ENCODE data around the gene AQP5. TPM values are rescaled to one million over a fixed set of nuclear protein-coding genes. Genes with fewer than 3 reads are reported as not detected.

The AQP5 gene
- total and polyA plus RNA-seq, 2 of the 8 experiments (the other 6 are each of a cell fraction or from before 2014, with no cell fraction given): 2.5 to 3.2 TPM

- Histone ChIP-seq H3K56ac (replicated peaks; ENCODE audit: insufficient read length, low read depth, low read length) (no peak overlapping the region), H3K4me2 (ENCODE audit: insufficient read depth in 1 of 2, low read depth in 2 of 2, low read length in 2 of 2) (no peak overlapping the region), H4K8ac (ENCODE audit: extremely low read depth, insufficient read depth, low read length) (no peak overlapping the region), H4K91ac (replicated peaks; ENCODE audit: insufficient read length, low read length) (peak overlapping the region; percentile 52), H3K4ac (replicated peaks; ENCODE audit: insufficient read length, low read depth, low read length) (peak overlapping the region; percentile 76), H3K9me3 (ENCODE audit: insufficient read depth in 2 of 2, low read depth in 1 of 2, low read length in 1 of 2) (no peaks in the 10 kb centered on the region), H3K79me2 (ENCODE audit: control insufficient read depth in 1 of 2, insufficient read depth in 2 of 2, low read length in 2 of 2) (no peaks in the 10 kb centered on the region), H4K20me1 (replicated peaks in 1 of 2; ENCODE audit: control insufficient read depth in 1 of 2, insufficient read depth in 2 of 2, low read length in 2 of 2) (no peaks in the 10 kb centered on the region), H3K27me3 (replicated peaks in 1 of 4; ENCODE audit: control insufficient read depth in 3 of 4, extremely low read depth in 1 of 4, insufficient read depth in 3 of 4, low read length in 3 of 4) (peaks cover 0 to 23% (median 19%) of the 10 kb centered on the region in 4 experiments; a peak in 6 of 7 replicates), H3K23ac (ENCODE audit: insufficient read length) (no peak overlapping the region), H3K14ac (ENCODE audit: insufficient read length) (no peak overlapping the region), H3K27ac (ENCODE audit: low read depth, low read length) (no peak overlapping the region), H2BK120ac (replicated peaks; ENCODE audit: low read depth, low read length) (no peak overlapping the region), H2BK20ac (ENCODE audit: low read length) (no peak overlapping the region), H2AK5ac (ENCODE audit: low read depth, low read length) (no peak overlapping the region), H2AFZ (ENCODE audit: low read length) (no peak overlapping the region), H2BK12ac (ENCODE audit: low read depth, low read length) (no peak overlapping the region), H2BK5ac (ENCODE audit: low read depth, low read length) (no peak overlapping the region), H3K4me1 (replicated peaks in 1 of 4; ENCODE audit: control insufficient read depth in 3 of 4, insufficient read depth in 4 of 4, low read length in 3 of 4) (peaks cover 0 to 8% (median 4%) of the 10 kb centered on the region in 4 experiments; a peak in 3 of 7 replicates), H3K36me3 (ENCODE audit: control insufficient read depth in 2 of 4, insufficient read depth in 4 of 4, low read length in 3 of 4) (no peaks in the 10 kb centered on the region), H4K5ac (ENCODE audit: insufficient read length, low read depth, low read length) (no peak overlapping the region), H3K18ac (ENCODE audit: extremely low read depth, low read length) (no peak overlapping the region), H3K79me1 (ENCODE audit: low read depth, low read length) (no peaks in the 10 kb centered on the region), H3K9ac (replicated peaks in 1 of 4; ENCODE audit: extremely low read depth in 1 of 4, low read depth in 3 of 4, low read length in 3 of 4) (no peak overlapping the region), H3K4me3 (ENCODE audit: extremely low read depth in 1 of 4, insufficient read depth in 2 of 4, low read depth in 3 of 4, low read length in 4 of 4) (no peak overlapping the region), H2BK15ac (ENCODE audit: low read length) (no peak overlapping the region), H3K23me2 (ENCODE audit: low read depth, low read length) (no peaks in the 10 kb centered on the region; the same call in 1 of the 2 replicates)
- FAIRE-seq (no peak), DNase-seq (ENCODE audit: low read depth in 1 of 2, low spot score in 2 of 2) (no peak)
- CTCF ChIA-PET (ENCODE audit: partially characterized antibody): interaction anchor here (1.3 to 7.6 kb wide), 2 partner anchors 12 to 15 kb away, joined by 3 to 104 read pairs; no protein-coding TSS in a partner anchor
- WGBS, 2 experiments (ENCODE audit: extremely low coverage in 1 of 2, insufficient coverage in 1 of 2, insufficient read length in 1 of 2, insufficient replicate concordance in 2 of 2, low coverage in 1 of 2, low lambda C conversion rate in 2 of 2, missing lambda C conversion rate in 1 of 2): 81% methylated on average over 14 of the region's 14 CpGs; no CpG with 5 or more reads in 1 of the 2 experiments
- POLR2A ChIA-PET (ENCODE audit: partially characterized antibody): no interaction called here
- TF ChIP-seq ASH2L (IDR thresholded peaks at IDR 0.05; ENCODE audit: low read length) (no peak), ZNF274 (IDR thresholded peaks at IDR 0.05; ENCODE audit: borderline replicate concordance, extremely low read depth, low read length) (no peak), JUN (IDR thresholded peaks at IDR 0.05; ENCODE audit: low read depth, low read length) (no peak), HDAC6 (IDR thresholded peaks at IDR 0.05; ENCODE audit: low read depth, low read length) (no peak), SP1 (IDR thresholded peaks at IDR 0.05; ENCODE audit: low read depth, low read length) (no peak), RFX5 (IDR thresholded peaks at IDR 0.05; ENCODE audit: borderline replicate concordance, low read depth, low read length) (no peak), HDAC2 (IDR thresholded peaks at IDR 0.05; ENCODE audit: borderline replicate concordance in 1 of 2, low read depth in 2 of 2, low read length in 2 of 2) (no peak)
- TF ChIP-seq, protein P1, sequence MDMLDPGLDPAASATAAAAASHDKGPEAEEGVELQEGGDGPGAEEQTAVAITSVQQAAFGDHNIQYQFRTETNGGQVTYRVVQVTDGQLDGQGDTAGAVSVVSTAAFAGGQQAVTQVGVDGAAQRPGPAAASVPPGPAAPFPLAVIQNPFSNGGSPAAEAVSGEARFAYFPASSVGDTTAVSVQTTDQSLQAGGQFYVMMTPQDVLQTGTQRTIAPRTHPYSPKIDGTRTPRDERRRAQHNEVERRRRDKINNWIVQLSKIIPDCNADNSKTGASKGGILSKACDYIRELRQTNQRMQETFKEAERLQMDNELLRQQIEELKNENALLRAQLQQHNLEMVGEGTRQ (IDR thresholded peaks at IDR 0.05; ENCODE audit: low read length): no peak
- TF ChIP-seq, protein P2, sequence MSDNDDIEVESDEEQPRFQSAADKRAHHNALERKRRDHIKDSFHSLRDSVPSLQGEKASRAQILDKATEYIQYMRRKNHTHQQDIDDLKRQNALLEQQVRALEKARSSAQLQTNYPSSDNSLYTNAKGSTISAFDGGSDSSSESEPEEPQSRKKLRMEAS (IDR thresholded peaks at IDR 0.05): no peak
Measured at GRCh38 chr12:49951411-49952240, 10.0 kb upstream of the AQP5 start.

All from H1 (cell line).